HG03066 (cell line): ENCODE measurements around the gene PLLP.
A peak's percentile ranks its signal among the peaks of the same experiment; 100 is the strongest.

ENCODE experiments used
- ATAC-seq: cut with Tn5 transposase; IDR thresholded peaks from one replicate; pipeline ENCODE4 v1.9.1; 2021; ENCODE audit warnings: low read depth; ENCODE audit not compliant: unreplicated experiment

The PLLP gene

DNA sequence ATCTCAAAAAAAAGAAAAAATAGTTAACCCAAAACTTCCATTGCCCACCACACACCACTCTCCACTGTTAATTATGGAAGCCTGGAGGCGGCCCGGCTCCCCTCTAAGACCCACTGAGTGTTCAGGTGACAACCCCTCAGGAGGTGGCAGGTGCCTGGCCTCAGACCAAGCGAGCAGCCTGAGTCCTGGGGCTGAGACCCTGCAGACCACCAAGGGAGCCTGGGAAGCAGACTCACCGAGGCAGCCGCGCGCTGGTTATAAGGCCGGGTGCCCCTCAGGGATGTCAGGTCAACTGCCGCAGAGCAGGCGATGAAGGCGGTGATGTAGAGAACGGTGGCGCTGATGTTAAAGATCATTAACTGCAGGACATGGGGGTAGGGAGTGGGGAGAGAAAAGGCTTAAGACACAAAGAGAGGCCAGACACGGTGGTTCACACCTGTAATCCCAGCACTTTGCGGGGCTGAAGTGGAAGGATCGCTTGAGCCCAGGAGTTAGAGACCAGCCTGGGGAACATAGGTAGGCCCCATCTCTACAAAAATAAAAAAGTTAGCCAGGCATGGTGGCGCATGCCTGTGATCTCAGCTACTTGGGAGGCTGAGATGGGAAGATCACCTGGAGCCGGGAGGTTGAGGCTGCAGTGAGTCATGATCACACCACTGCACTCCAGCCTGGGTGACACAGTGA, 26.1 kb downstream of the PLLP start:
- no peak for ATAC-seq

DNA sequence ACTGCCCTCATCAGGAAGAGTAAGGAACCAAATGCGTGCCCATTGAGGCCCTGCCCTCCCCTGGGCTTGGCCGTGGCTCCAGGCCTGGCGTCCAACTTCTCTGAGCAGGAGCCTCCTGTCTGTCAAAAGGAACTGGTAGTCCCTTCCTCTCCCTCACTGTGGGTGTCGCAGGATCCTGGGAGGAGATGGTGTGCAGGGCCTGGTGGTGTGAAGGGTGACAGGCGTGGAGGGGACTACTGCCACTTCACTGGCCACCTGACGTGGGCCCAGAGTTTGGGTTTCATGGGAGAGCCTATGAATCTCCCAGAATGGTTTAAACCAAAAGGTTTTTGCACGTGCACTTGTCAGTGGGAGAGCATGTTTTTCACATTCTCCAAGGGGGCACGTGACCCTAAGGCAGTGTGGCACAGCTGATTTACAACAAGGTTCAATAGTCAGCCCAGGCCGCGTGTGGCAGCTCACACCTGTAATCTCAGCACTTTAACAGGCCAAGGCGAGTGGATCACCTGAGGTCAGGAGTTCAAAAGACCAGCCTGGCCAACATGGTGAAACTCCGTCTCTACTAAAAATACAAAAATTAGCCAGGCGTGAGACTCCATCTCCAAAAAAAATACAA, 26.9 kb downstream of the PLLP start:
- ATAC-seq, result no peak

DNA sequence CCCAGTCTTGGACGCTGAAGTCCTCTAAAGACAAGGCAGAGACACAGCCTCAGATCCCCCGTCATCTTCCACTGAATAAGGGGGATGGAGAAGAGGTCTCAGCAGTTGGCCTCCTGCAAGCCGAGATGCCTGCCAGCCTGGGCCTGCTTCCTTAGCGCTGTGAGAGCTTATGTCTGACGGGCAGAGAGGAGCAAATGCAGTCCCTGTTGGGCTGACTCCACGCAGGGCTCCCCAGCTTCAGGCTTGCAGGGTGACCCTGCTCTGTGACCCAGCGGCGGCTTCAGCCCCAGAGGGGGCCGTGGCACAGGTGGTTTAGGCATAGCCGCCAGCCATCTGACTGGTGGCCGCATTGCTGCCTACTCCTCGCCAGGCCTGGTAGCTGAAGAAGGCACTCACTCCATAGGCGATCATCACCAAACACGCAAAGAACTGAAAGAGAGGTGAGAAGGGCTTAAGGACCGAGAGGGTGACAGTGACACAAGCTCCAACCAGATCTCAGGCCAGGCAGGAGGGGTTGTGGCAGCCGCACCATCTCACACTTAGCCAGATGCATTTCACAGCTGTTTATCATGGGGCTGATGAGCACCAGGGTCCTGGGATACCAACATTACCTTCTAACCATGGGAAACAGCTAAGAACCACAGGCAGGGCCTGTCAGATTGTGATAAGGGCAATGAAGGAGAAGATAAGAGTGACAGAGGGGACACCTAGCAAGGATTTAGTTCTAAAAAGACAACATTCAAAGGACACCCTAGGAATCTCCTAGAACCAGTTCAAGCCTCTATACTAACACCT, 27.7 kb downstream of the PLLP start:
- ATAC-seq, result no peak

DNA sequence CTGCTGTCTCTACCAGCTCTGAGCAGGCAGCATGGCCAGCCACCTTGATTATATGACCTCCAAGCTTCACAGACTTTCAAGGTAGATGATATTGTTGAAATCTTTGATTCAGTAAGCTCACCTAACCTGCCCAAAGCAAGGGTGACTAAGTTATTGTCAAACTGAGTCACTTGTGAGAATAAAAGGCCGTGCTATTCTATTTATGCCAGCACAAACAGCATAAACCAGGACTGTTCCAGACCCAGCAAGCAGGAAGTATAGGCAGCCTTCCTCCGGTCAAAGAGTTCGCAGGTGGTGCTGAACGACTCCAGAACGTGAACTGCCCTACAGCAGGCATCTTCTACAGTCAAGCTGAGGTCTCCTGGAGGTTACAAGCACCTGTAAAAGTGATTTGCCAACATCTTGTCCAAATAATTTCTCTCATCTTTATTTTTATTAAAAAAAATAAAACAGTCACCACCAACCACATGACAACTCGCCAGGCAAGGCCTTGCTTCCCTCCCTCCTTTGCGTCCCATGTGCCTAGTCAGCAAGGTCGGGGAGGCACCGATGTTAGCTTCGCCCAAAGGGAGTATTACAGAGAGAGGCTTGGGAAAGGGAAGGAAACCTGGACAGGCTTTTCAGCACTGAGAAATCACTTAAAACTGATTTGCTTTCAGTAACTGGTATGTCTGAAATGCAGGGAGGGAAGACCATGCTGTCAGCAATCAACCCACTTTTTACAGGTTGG, 28.6 kb downstream of the PLLP start:
- no peak for ATAC-seq

DNA sequence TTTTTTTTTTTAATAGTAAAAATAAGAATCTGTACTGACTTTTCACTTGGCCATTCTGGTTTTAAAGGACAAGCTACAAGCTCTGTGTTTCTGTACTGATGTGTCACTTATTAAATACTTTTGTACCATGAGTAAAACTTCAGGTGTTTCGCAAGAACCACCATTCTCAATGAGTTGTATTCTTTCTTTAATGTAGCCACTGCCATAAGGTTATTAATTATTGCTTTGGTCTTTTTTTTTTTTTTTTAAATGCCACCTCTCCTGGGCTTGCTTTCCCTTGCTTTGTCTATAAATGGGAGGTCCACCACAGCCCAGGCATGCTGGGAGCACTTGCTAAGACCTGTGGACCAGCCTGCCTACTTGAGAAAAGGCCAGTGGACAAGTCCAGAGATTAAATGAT, 31.0 kb downstream of the PLLP start:
- ATAC-seq, result no peak

DNA sequence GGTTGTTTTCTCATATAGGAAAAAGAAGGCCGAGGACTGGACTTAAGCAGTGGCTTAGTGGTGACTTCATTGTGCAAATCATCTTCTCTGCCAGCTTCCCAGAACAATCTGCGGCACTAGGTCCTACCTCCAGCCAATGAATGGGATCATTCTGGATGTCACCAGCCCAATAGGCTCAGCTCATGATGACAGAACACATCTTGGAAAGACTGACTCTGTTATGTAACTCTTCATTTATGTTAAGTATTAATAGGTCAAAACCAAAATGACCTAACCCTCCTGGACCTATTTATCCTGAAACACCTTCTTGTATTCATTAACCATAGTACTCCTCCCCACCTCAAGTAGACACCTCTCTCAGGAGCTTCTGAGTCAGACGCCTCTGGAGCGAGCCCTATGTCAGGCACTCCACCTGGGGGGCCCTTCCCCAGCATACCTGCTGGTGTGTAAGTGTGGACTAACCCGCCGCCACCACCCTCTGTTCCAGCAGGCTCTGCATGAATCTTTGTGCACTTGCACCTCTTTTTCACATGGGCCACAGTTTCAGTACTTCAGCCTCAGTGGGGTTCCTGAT, 32.2 kb downstream of the PLLP start:
- ATAC-seq, result no peak

DNA sequence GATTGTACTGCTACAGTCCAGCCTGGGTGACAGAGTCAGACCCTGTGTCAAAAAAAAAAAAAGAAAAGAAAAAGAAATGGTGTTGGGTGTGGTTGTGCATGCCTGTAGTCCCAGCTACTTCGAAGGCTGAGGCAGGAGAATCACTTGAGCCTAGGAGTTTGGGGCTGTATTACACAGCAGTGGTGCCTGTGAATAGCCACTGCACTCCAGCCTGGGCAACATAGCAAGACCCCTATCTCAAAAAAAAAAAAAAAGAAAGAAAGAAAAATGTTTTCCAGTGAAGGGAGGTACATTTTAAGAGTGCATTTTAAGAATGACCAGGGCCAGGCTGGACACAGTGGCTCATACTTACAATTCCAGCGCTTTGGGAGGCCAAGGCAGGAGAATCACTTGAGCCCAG, 33.1 kb downstream of the PLLP start:
- ATAC-seq, result no peak

DNA sequence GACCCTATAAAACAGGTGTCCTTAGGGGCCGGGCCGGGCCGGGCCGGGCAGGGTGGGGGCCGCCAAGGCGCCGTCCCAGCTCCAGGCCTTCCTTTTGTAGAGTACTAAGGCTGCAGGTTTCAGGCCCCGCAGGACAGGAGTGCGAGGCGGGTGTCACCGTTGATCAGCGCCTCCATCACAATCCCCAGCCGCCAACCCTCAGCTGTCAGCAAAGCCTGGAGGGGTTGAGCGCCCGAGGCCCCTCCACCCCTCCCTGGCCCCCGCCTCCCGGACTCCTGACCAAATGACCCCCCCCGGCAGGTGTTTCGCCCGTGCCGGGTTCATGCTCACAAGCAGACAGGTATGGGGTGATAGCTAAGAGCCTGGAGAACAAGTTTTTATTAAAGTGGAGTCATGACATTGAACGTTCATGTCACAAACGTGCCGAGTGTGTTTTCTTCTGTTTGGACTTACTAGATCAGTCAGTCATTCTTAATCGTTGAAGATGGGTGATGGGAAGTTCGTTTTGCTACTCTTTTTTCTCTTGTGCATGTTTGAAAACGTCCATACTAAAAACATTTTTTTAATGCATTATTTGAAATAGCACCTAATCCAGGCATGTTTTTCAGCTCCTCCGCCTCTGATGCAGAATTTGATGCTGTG, 38.9 kb downstream of the PLLP start:
- peak; percentile 23 for ATAC-seq

DNA sequence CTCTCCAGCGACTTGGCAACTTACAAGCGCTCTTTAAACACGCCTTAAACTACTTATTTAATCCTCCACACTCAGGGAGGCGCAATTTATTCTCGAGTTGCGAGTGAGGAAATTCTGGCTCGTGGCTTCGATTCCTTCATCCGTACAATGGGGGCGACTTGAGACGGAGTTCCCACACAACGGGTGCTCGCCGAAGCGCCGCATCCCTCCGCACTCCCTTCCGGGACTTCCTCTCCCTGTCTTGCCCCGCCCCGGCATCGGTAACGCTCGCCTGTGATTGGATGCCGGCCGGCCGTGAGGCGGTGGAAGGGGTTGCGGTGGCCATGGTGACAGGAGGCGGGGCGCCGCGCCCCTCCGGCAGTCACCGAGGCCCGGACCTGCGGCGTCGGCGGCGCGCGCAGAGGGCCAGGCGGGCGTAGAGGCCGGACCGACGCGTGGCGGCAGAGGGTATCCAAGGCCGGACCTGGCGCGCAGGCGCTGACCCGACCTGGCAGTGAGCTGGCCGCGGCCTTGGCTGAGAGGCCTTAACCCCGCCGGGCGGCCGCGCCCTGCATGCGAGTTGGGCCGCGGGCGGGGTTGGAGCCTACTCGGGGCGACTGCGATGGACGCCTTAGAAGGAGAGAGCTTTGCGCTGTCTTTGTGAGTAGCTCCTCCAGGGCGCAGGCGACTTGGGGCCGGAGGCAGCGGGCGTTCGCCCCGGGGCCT, 39.6 kb downstream of the PLLP start, which contains the start of gene ARL2BP:
TSS of gene ARL2BP (plus strand) at position 493 of the 705 bp plus-strand sequence. CDS start at position 602, 109 bp downstream.
- ATAC-seq, result peak; percentile 92

DNA sequence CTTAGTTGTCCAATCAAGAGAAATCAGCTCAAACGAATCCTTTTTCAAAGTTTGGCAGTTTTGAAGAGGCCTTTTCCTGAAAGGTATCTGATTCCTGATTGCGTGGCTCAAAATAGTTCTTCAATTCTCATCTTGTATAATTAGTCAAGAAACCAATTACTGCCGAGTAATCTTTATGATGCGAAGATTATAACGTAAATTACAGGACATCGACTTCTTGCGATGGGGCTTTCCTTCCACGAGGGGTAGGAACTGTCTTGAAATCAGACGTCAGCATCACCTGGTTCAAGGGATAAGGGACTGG, 40.1 kb downstream of the PLLP start:
- peak; percentile 27 for ATAC-seq

DNA sequence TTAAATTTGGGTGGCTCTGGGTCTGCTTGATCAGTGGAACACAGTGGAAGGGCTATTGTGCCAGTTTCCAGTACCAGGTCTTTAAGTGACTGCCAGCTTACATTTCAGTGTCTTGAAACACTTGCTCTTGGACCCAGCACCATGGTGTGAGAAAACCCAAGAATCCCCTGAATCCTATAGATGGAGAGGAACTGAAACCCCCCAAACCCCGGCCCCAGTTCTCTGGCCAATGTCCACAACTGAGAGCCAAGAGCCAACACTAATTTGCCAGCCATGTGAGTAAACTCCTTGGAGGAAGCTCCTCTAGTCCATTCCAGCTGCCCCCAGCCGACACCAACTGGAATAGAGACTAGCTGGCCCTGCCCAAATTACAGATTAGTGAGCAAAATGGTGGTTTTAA, 41.8 kb downstream of the PLLP start:
- ATAC-seq, result no peak

DNA sequence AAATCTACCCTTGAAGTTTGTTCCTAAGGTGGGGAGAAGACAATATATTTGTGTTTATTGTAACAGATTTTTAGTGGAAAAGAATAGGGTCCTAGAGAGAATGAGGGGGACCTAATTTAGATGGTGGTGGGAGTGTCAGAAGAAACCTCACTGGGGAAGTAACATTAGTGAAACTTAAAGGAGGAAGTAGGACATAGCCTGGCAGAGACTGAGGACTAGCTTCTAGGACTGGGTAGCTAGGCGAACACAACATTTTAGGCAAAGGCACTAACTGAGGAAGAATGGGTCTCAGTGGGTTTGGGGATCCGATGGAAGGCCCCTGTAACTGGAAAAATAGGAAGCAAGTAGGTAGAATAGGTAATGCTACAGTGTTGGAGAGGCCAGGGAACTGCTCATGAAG, 43.6 kb downstream of the PLLP start:
- no peak for ATAC-seq

DNA sequence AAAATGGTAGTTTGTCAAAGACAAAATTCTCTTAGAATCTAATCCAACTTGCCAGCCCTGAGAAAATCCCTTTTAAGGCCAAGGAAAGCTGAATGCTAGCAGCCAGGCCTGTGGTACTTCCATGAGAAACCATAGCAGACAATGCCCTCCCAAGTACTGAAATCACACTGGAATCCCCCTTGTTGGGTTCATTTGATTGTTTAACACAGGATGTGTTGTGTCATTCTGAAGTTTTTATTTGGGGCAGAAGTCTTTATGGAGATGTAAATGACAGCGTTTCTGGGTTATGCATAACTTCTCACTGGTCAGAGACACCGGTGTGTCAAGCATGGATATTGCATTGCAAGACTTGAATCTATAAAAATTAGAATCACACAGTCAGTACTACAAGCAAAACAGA, 45.4 kb downstream of the PLLP start:
- ATAC-seq, result no peak

DNA sequence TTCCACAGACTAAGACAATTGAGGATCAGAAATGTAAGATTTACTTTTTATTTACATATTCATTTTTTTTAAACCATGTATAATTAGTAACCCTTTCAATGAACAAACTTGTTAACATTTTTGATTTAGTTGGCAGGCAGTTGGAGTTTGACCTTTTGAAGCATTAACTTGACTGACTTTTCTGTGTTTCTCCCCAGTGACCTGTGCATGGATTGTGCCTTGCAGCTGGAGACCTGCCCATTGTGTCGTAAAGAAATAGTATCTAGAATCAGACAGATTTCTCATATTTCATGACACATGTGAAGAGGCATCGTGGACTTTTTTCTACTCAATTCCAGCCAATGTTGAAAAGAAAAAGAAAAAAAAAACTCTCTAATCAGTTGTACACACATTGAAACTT, 45.8 kb downstream of the PLLP start:
- ATAC-seq, result no peak

DNA sequence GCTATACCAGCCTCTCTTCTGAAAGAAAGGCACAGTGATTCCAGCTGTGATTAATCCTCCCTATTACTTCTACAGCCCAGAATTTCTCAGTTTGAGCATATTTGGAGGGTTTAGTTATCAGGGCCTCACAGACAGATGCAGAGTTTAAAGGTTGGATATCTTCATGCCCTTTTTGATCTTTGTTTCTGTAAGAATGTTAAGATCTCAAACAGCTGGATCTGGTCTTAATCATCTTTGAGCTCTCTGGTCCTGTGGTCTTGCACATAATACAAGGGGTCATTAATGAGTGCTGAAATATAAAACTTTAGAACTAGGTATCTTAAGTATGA, 48.5 kb downstream of the PLLP start:
- ATAC-seq, result no peak

DNA sequence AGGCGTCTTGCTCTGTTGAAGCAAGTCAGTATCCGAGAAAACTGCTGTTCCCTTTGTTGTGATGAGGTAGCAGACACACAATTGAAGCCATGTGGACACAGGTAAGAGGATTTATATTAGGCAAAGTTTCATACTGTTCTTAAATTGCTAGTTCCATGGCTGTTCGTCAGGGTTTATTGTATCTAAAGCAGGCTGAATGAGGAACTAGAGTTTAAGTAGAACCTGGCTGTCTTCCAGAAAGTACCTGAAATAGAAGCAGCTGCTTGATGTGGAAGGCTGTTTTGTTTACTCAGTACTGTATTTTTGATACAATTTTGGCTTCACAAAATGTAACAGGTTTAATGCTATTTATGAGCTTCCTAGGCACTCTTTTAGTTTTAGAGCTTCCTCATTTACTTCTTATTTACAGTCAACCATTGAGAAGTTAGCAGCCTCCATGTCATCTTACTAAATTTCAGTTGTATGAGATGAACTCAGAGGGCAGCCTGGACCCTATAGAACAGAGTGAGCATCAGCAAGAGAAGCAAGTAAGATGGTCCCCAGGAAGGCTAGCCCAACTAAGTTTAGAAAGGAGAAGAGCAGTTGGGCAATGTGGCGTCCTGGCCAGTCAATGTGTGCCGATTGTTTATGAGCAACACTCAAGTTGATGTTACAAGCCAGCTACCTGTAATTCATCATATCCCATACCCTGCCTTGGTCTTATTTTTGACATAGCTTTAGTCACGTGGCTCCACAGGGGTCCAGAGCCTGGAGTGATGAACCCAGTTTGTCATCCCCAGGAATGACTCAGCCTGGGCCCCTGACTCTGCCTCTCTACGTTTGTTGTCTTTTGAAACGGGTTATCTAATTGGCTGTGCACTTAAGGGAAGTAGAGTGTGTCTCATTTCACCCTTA, 49.1 kb downstream of the PLLP start:
- no peak for ATAC-seq

DNA sequence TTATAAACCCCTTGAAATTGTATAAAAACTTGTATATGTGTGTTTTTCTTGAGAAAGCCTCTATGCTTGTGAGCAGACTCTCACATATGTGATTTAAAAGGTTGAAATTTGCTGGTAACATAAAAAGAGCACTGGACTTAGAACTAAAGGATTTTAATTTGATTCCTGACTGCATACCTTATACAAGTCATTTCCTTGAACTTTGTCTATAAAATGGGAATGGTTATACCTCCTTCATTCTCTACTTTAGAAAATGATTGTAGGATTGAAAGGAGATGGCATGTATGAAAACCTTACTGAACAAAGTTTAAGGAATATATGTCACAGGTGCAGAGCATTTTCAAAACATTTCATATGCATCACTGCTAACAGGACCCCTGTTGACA, 49.8 kb downstream of the PLLP start:
- no peak for ATAC-seq

DNA sequence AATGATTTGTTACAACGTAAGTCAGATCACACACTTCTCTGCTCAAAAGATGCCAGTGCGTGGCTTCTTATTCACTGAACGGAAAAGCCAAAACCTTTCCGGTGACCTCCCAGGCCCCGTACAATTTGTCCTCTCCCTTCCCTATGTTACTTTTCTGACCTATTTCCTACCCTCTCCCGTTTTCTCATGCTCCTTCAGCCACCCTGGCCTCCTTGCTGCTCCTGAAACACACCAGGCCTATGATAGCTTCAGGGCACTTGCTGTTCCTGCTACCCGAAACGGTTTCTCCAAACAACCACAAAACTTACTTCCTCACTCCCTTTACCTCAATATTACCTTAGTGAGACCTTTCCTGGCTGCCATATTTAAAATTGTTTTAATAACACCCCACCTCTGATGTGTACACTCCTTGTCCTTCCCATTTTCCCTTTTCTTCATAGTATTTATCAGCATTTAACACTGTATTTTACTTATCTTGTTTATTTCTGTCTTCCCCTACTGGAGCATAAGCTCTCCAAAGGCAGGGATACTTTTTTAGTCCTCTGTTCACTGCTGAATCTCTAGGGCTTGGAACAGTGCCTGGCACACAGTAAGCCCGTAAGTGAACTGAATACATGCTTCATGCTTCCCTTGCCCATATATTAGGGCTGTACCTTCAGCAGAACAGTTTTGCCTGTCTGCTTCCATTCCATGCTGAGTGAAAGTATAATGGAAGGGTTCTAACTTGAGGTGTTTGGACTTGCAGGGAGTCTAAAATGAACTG, 50.3 kb downstream of the PLLP start:
- no peak for ATAC-seq
